Liver (tissue), 9 donors: ENCODE measurements around the gene LTO1. TPM values are rescaled to one million over a fixed set of nuclear protein-coding genes. Genes with fewer than 3 reads are reported as not detected.

ENCODE experiments used
- DNase-seq: peaks from one replicate; pipeline ENCODE4 v3.0.0-alpha.2; 2017; ENCODE audit warnings: low spot score
- H3K27ac ChIP-seq, 2 donors: one replicate each; pipeline ENCODE4 v1.7.0; 2013; ENCODE audit warnings: inconsistent platforms in 2 of 2, low read length in 2 of 2, control low read depth in 1 of 2, low read depth in 1 of 2, mild to moderate bottlenecking in 1 of 2
- H3K27me3 ChIP-seq, 4 donors: one replicate each; pipeline versions ENCODE4 v1.6.1 to v1.7.0; 2013; ENCODE audit warnings: low read length in 3 of 4, inconsistent platforms in 1 of 4, mild to moderate bottlenecking in 1 of 4, moderate library complexity in 1 of 4; ENCODE audit not compliant: control insufficient read depth in 4 of 4, insufficient read depth in 4 of 4
- H3K36me3 ChIP-seq, 4 donors: one replicate each; pipeline versions ENCODE4 v1.6.1 to v1.7.0; 2013; ENCODE audit warnings: low read length in 3 of 4, mild to moderate bottlenecking in 3 of 4, low read depth in 1 of 4, moderate library complexity in 1 of 4; ENCODE audit not compliant: control insufficient read depth in 4 of 4, insufficient read depth in 3 of 4
- H3K4me1 ChIP-seq, 4 donors: one replicate each; pipeline versions ENCODE4 v1.6.1 to v1.7.0; 2013; ENCODE audit warnings: low read length in 3 of 4, mild to moderate bottlenecking in 3 of 4, moderate library complexity in 1 of 4; ENCODE audit not compliant: control insufficient read depth in 4 of 4, insufficient read depth in 4 of 4
- H3K4me3 ChIP-seq, 3 donors: one replicate each; pipeline versions ENCODE4 v1.6.1 to v1.7.0; 2013; ENCODE audit warnings: low read length in 3 of 3, control low read depth in 1 of 3, low read depth in 1 of 3, mild to moderate bottlenecking in 1 of 3
- H3K9ac ChIP-seq, 2 donors: one replicate each; pipeline ENCODE4 v1.7.0; 2013; ENCODE audit warnings: low read length in 2 of 2, mild to moderate bottlenecking in 2 of 2, moderate library complexity in 2 of 2, control low read depth in 1 of 2, low read depth in 1 of 2
- H3K9me3 ChIP-seq, 4 donors: one replicate each; pipeline versions ENCODE4 v1.6.1 to v1.7.0; 2013; ENCODE audit warnings: low read length in 3 of 4; ENCODE audit not compliant: control insufficient read depth in 4 of 4
- ATF3 ChIP-seq: IDR thresholded peaks from 2 replicates; pipeline ENCODE4 v1.6.1; 2016; ENCODE audit warnings: antibody characterized with exemption
- CTCF ChIP-seq: fragments of 150-350 bp; IDR thresholded peaks from 2 replicates; pipeline ENCODE4 v1.5.1; 2017; ENCODE audit warnings: improper control_type of control experiment, low read depth, low read length; ENCODE audit not compliant: missing input control
- EGR1 ChIP-seq, 2 donors: IDR thresholded peaks; 2 replicates each; pipeline ENCODE4 v1.6.1; 2016 to 2018; ENCODE audit warnings: antibody characterized with exemption in 2 of 2, low read depth in 2 of 2
- FOXA1 ChIP-seq: IDR thresholded peaks from 2 replicates; pipeline ENCODE4 v1.6.1; 2016; ENCODE audit warnings: antibody characterized with exemption
- FOXA2 ChIP-seq: IDR thresholded peaks from 2 replicates; pipeline ENCODE4 v1.6.1; 2016; ENCODE audit warnings: antibody characterized with exemption
- GABPA ChIP-seq, 2 donors: IDR thresholded peaks in 1 of 2; conservative IDR thresholded peaks in 1 of 2; 2 replicates each; pipeline ENCODE4 v1.6.1; 2016; ENCODE audit warnings: antibody characterized with exemption in 2 of 2, mild to moderate bottlenecking in 1 of 2, moderate library complexity in 1 of 2
- HNF4A ChIP-seq, 2 donors: conservative IDR thresholded peaks; 2 replicates each; pipeline ENCODE4 v1.6.1; 2016; ENCODE audit warnings: antibody characterized with exemption in 2 of 2, mild to moderate bottlenecking in 2 of 2
- HNF4G ChIP-seq: IDR thresholded peaks from 2 replicates; pipeline ENCODE4 v1.6.1; 2016; ENCODE audit warnings: antibody characterized with exemption
- JUND ChIP-seq, 2 donors: IDR thresholded peaks; 2 replicates each; pipeline ENCODE4 v1.6.1; 2016; ENCODE audit warnings: antibody characterized with exemption in 2 of 2
- MAX ChIP-seq: IDR thresholded peaks from 2 replicates; pipeline ENCODE4 v1.6.1; 2016; ENCODE audit warnings: antibody characterized with exemption
- NR2F2 ChIP-seq: IDR thresholded peaks from 2 replicates; pipeline ENCODE4 v1.6.1; 2016; ENCODE audit warnings: antibody characterized with exemption
- RAD21 ChIP-seq, 2 donors: IDR thresholded peaks; 2 replicates each; pipeline ENCODE4 v1.6.1; 2016; ENCODE audit warnings: antibody characterized with exemption in 2 of 2, mild to moderate bottlenecking in 2 of 2
- REST ChIP-seq: IDR thresholded peaks from 2 replicates; pipeline ENCODE4 v1.6.1; 2016; ENCODE audit warnings: antibody characterized with exemption, mild to moderate bottlenecking
- RXRA ChIP-seq, 2 donors: IDR thresholded peaks; 2 replicates each; pipeline ENCODE4 v1.6.1; 2017 to 2018; ENCODE audit warnings: antibody characterized with exemption in 2 of 2, mild to moderate bottlenecking in 1 of 2
- SP1 ChIP-seq: IDR thresholded peaks from 2 replicates; pipeline ENCODE4 v1.6.1; 2018; ENCODE audit warnings: antibody characterized with exemption, mild to moderate bottlenecking
- TAF1 ChIP-seq: conservative IDR thresholded peaks from 2 replicates; pipeline ENCODE4 v1.6.1; 2016; ENCODE audit warnings: antibody characterized with exemption, mild to moderate bottlenecking
- YY1 ChIP-seq: IDR thresholded peaks from 2 replicates; pipeline ENCODE4 v1.6.1; 2016; ENCODE audit warnings: antibody characterized with exemption, mild to moderate bottlenecking
- ZBTB33 ChIP-seq: IDR thresholded peaks from 2 replicates; pipeline ENCODE4 v1.6.1; 2016; ENCODE audit warnings: antibody characterized with exemption
- WGBS: extraction: QIAGEN DNeasy Blood & Tissue Kit; methylation state at CpG from one replicate; pipeline ENCODE4 v1.1.7; 2013; 5-methylcytosine and 5-hydroxymethylcytosine counted together
- polyA plus RNA-seq, 2 donors: library from polyadenylated mRNA; stranded (reverse) in 1 of 2; unstranded in 1 of 2; fragments of 200-250 nt in 1 of 2; fragments of >200 nt in 1 of 2; fragmentation: Nextera tagmentation in 1 of 2; extraction: Ambion mirVana in 1 of 2; gene quantifications; one replicate each; pipeline versions ENCODE4 v1.2.1 to v1.2.3, GENCODE V29; 2013 to 2015
- total RNA-seq, 2 donors: library from RNA; depleted of rRNA; stranded (reverse); fragments of >200 nt; gene quantifications; one replicate each; pipeline ENCODE4 v1.2.3, GENCODE V29; 2014
- donor health status: healthy.
- donor health status: healthy.
- donor health status: healthy.
- donor health status: healthy.
- donor health status: healthy.

Gene LTO1
- total and polyA plus RNA-seq, 4 donors: 4.9 to 12.3 (median 7.3) TPM

- TF ChIP-seq REST: peak; percentile 41
Measured at GRCh38 chr11:69700278-69701140, 25.4 kb upstream of the LTO1 start (continued).

- H3K4me1 ChIP-seq: peaks cover 4 to 17% (median 8%) of the 10 kb centered on the region in 4 donors
- peaks cover 0 to 14% (median 3%) of the 10 kb centered on the region in 4 donors for H3K27me3 ChIP-seq
- H3K36me3 ChIP-seq: no peaks in the 10 kb centered on the region
- TF ChIP-seq TAF1 (no peak), CTCF (no peak), ATF3 (no peak), NR2F2 (no peak), HNF4G (no peak), EGR1 (IDR thresholded peaks at IDR 0.05; ENCODE audit: low read depth in 2 of 2) (no peak), FOXA2 (no peak), YY1 (no peak), SP1 (no peak), REST (no peak), JUND (IDR thresholded peaks at IDR 0.05) (no peak), HNF4A (conservative IDR thresholded peaks at IDR 0.05) (no peak), RXRA (IDR thresholded peaks at IDR 0.05) (no peak), RAD21 (IDR thresholded peaks at IDR 0.05) (no peak), GABPA (IDR thresholded peaks at IDR 0.05 in 1 of 2, conservative IDR thresholded peaks at IDR 0.05 in 1 of 2) (no peak), ZBTB33 (no peak), FOXA1 (no peak), MAX (no peak)
- H3K9ac ChIP-seq: no peak overlapping the region
- no peak overlapping the region for H3K27ac ChIP-seq
- H3K9me3 ChIP-seq: no peaks in the 10 kb centered on the region
- DNase-seq: no peak
- WGBS: 89% methylated on average over 13 of the region's 13 CpGs
- H3K4me3 ChIP-seq: no peak overlapping the region
Measured at GRCh38 chr11:69699213-69699612, 24.1 kb upstream of the LTO1 start.
